Measurements from ENCODE around the gene DOCK4.

GRCh38 chr7:111734954-111735660 lies 471.1 kb downstream of the DOCK4 start:
- TF ChIP-seq CTCF (IDR thresholded peaks at IDR 0.05): no peak
- TF ChIP-seq POLR2A (IDR thresholded peaks at IDR 0.05): no peak
- TF ChIP-seq POLR2AphosphoS5 (IDR thresholded peaks at IDR 0.05): no peak
- no peak for TF ChIP-seq EP300 (IDR thresholded peaks at IDR 0.05)
